SK-N-SH (cell line): ENCODE data around the gene SLC6A8.
A peak's percentile ranks its signal among the peaks of the same experiment; 100 is the strongest.

Experiments
- CTCF ChIP-seq: fragments of 200-600 bp; sonication (generic); IDR thresholded peaks from 2 replicates; pipeline ENCODE4 v1.6.1; 2017; ENCODE audit warnings: antibody characterized with exemption, mild to moderate bottlenecking, moderate library complexity
- TF ChIP-seq, protein P1 (sequence below): IDR thresholded peaks from 2 replicates; pipeline ENCODE4 v1.4.0; 2012; ENCODE audit warnings: low read depth

DNA sequence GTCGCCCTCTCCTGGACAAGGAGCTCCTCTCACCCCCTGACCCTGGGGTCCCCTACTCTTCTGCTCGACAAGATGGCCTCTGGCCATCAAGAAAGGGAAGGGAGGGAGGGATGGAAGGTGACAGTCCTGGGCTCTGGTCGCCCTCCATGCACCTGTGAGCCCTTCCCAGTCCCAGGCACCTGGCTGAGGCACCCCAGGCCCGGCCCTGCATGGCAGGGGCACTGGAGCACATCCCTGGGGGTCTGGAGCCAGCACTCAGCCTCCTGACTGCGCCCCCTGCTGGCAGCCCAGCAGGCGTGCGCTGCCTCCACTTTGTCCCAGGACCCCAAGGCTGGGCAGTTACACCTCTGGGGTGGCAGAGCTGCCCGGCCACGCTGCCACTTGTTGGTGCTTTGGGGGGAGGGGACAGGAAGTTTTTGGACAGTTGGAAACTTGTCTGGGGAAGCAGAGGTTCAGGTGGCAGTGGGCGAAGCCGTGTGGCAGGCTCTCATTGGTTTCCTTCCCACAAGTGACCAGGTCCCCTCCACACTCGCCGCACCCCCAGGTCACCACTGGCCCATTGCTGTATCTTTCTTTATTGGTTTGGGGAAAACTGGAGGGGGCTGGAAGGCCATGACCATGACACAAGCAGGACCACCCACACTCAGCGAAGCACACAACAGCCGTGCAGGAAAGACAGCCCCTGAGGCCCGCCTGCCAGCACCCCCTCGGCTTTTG is 18.4 kb upstream of the SLC6A8 start:
- TF ChIP-seq, protein P1, sequence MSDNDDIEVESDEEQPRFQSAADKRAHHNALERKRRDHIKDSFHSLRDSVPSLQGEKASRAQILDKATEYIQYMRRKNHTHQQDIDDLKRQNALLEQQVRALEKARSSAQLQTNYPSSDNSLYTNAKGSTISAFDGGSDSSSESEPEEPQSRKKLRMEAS: no peak
- TF ChIP-seq CTCF: peak; percentile 77
